Pancreas (tissue), 10 donors: Measurements from ENCODE around the gene EPN3. TPM values are rescaled to one million over a fixed set of nuclear protein-coding genes. Genes with fewer than 3 reads are reported as not detected.

ENCODE experiments used
- ATAC-seq, 4 donors: fragments of 200-7000 bp; cut with Tn5 transposase; one replicate each; pipeline versions ENCODE4 v1.8.0 to v1.9.1; 2020; ENCODE audit warnings: mild to moderate bottlenecking in 4 of 4, moderate library complexity in 4 of 4
- DNase-seq, 6 donors: peaks; one replicate each; pipeline ENCODE4 v3.0.0-alpha.2; 2020
- FAIRE-seq: peaks from 2 replicates; lab custom pipeline; 2012; peaks lifted over from hg19 to GRCh38; lab: Jason Lieb, UNC
- H3K27ac ChIP-seq, 4 donors: fragments of 200-600 bp; sonication (generic); 1 replicate in 3 of 4; 2 replicates in 1 of 4; pipeline versions ENCODE4 v1.5.0 to v1.8.0; 2020
- H3K27me3 ChIP-seq, 4 donors: fragments of 200-600 bp; one replicate each; pipeline ENCODE4 v1.8.0; 2021
- H3K36me3 ChIP-seq, 3 donors: fragments of 200-600 bp; sonication (generic) in 1 of 3; one replicate each; pipeline versions ENCODE4 v1.5.0 to v1.8.0; 2020 to 2021
- H3K4me1 ChIP-seq, 3 donors: fragments of 200-600 bp; one replicate each; pipeline ENCODE4 v1.8.0; 2021
- H3K4me3 ChIP-seq, 4 donors: fragments of 200-600 bp; sonication (generic) in 2 of 4; one replicate each; pipeline versions ENCODE4 v1.5.0 to v1.8.0; 2020 to 2021
- H3K9me3 ChIP-seq, 4 donors: fragments of 200-600 bp; one replicate each; pipeline ENCODE4 v1.8.0; 2021
- CTCF ChIP-seq, 4 donors: fragments of 200-600 bp; sonication (generic) in 3 of 4; IDR thresholded peaks; one replicate each; pipeline versions ENCODE4 v1.5.0 to v1.8.0; 2021; ENCODE audit warnings: antibody characterized with exemption in 4 of 4
- WGBS, 2 donors: extraction: QIAGEN DNeasy Blood & Tissue Kit; methylation state at CpG; one replicate each; pipeline ENCODE4 v1.1.7; 2013; 5-methylcytosine and 5-hydroxymethylcytosine counted together
- intact Hi-C, 3 donors: fragments of 100-400 bp; cut with DNase I; formaldehyde crosslinking; loops; one replicate each; pipeline versions ENCODE4 v1.11.1 to v1.14.2; 2022
- polyA plus RNA-seq, 2 donors: library from polyadenylated mRNA; stranded (reverse); fragments of 200-250 nt; gene quantifications; one replicate each; pipeline ENCODE4 v1.2.3, GENCODE V29; 2013
- total RNA-seq, 6 donors: library from RNA; stranded (reverse); fragmentation: NEBNext Ultra II Directional in 4 of 6; extraction: Animal tissue kit (Norgen Biotek cat#: 25700) in 4 of 6; gene quantifications; one replicate each; pipeline versions ENCODE4 v1.2.1 to v1.2.4, GENCODE V29; 2021 to 2023
- donor health status: healthy with polysubstance abuse.
- donor health status: DM: no; HTN: no; CAD: no; lungs with moderate emphysema.
- donor health status: DM: no; HTN: no; CAD: no.
- donor health status: control.
- donor health status: control.
- donor health status: Bipolar disorder and iron deficiency.
- donor health status: DM: yes; HTN: yes; CAD: no.
- donor health status: DM: no; HTN: no; CAD: no.
- donor health status: DM: no; HTN: no; CAD: no.
- donor health status: DM: yes; HTN: yes; CAD: no.

The EPN3 gene
- total and polyA plus RNA-seq, 8 donors: 6.9 to 30.2 (median 12.7) TPM

- WGBS, 2 donors: 49 to 50% methylated on average over 32 of the region's 32 CpGs
- TF ChIP-seq CTCF (IDR thresholded peaks at IDR 0.05): no peak
- FAIRE-seq (no peak), DNase-seq (peak in 1 of 6 donors; percentile 35), ATAC-seq (peak in 1 of 4 donors; percentile 23)
- intact Hi-C loops: no loop called here
- H3K9me3 ChIP-seq: no peaks in the 10 kb centered on the region
- peak overlapping the region; percentile 49 to 54 (median 52) for H3K4me3 ChIP-seq
- H3K36me3 ChIP-seq: no peaks in the 10 kb centered on the region
- peaks cover 0 to 6% (median 4%) of the 10 kb centered on the region in 3 donors for H3K4me1 ChIP-seq
- no peaks in the 10 kb centered on the region for H3K27me3 ChIP-seq
- H3K27ac ChIP-seq: peak overlapping the region in 3 of 4 donors; percentile 45 to 56 (median 50)
Observed at GRCh38 chr17:50508573-50509460, 23.7 kb upstream of the EPN3 start.

GRCh38 chr17:50511058-50511457 is 21.5 kb upstream of the EPN3 start:
- no peak for FAIRE-seq
- no peaks in the 10 kb centered on the region for H3K27me3 ChIP-seq
- H3K36me3 ChIP-seq: no peaks in the 10 kb centered on the region
- H3K4me3 ChIP-seq: no peak overlapping the region
- intact Hi-C loops: no loop called here
- H3K27ac ChIP-seq: no peak overlapping the region
- peak in 2 of 4 donors; percentile 19 to 37 for ATAC-seq
- no peaks in the 10 kb centered on the region for H3K9me3 ChIP-seq
- peaks cover 0 to 7% (median 4%) of the 10 kb centered on the region in 3 donors for H3K4me1 ChIP-seq
- WGBS, 2 donors: 40 to 49% methylated on average over 3 of the region's 3 CpGs
- TF ChIP-seq CTCF (IDR thresholded peaks at IDR 0.05): no peak
- DNase-seq: no peak

GRCh38 chr17:50513495-50513894 is 19.0 kb upstream of the EPN3 start:
- no peak for FAIRE-seq
- H3K4me1 ChIP-seq: peaks cover 0 to 12% (median 0%) of the 10 kb centered on the region in 3 donors

GRCh38 chr17:50514388-50514787 is 18.1 kb upstream of the EPN3 start:
- Histone ChIP-seq H3K4me3 (no peak overlapping the region), H3K36me3 (no peaks in the 10 kb centered on the region), H3K9me3 (no peaks in the 10 kb centered on the region), H3K27me3 (no peaks in the 10 kb centered on the region), H3K4me1 (peaks cover 0 to 20% (median 0%) of the 10 kb centered on the region in 3 donors), H3K27ac (no peak overlapping the region)
- DNase-seq (peak in 1 of 6 donors; percentile 2), FAIRE-seq (no peak), ATAC-seq (no peak)
- TF ChIP-seq CTCF (IDR thresholded peaks at IDR 0.05): no peak
- WGBS, 2 donors: 63 to 64% methylated on average over 3 of the region's 3 CpGs
- intact Hi-C loops: no loop called here

More at GRCh38 chr17:50513495-50513894, 19.0 kb upstream of the EPN3 start:
- Histone ChIP-seq H3K4me3 (no peak overlapping the region), H3K36me3 (no peaks in the 10 kb centered on the region), H3K27ac (no peak overlapping the region), H3K27me3 (no peaks in the 10 kb centered on the region), H3K9me3 (no peaks in the 10 kb centered on the region)
- intact Hi-C loops: no loop called here
- DNase-seq (no peak), ATAC-seq (peak in 2 of 4 donors; percentile 32 to 43)
- 32 to 33% methylated on average over 4 of the region's 4 CpGs for WGBS, 2 donors
- TF ChIP-seq CTCF (IDR thresholded peaks at IDR 0.05): no peak
